Kidney (tissue), 14 donors: ENCODE data around the gene SECISBP2L. TPM values are rescaled to one million over a fixed set of nuclear protein-coding genes. Genes with fewer than 3 reads are reported as not detected.

Source experiments
- DNase-seq, 5 donors: peaks; one replicate each; pipeline ENCODE4 v3.0.0-alpha.2; 2013 to 2020
- FAIRE-seq: peaks from 2 replicates; lab custom pipeline; 2012; peaks lifted over from hg19 to GRCh38; lab: Jason Lieb, UNC
- H3K27ac ChIP-seq, 2 donors: one replicate each; pipeline ENCODE4 v1.7.0; 2013; ENCODE audit warnings: low read depth in 2 of 2, low read length in 2 of 2, inconsistent platforms in 1 of 2
- H3K27me3 ChIP-seq: one replicate; pipeline ENCODE4 v1.7.1; 2013; ENCODE audit warnings: low read length, inconsistent platforms; ENCODE audit not compliant: control insufficient read depth, insufficient read depth
- H3K36me3 ChIP-seq, 3 donors: one replicate each; pipeline versions ENCODE4 v1.7.0 to v1.7.1; 2013; ENCODE audit warnings: low read length in 3 of 3, control low read depth in 1 of 3, inconsistent platforms in 1 of 3; ENCODE audit not compliant: insufficient read depth in 3 of 3, control insufficient read depth in 2 of 3
- H3K4me1 ChIP-seq, 3 donors: one replicate each; pipeline versions ENCODE4 v1.7.0 to v1.7.1; 2013; ENCODE audit warnings: low read length in 3 of 3, inconsistent platforms in 1 of 3, low read depth in 1 of 3; ENCODE audit not compliant: control insufficient read depth in 2 of 3, insufficient read depth in 2 of 3
- H3K4me3 ChIP-seq, 3 donors: one replicate each; pipeline versions ENCODE4 v1.7.0 to v1.8.1; 2013; ENCODE audit warnings: low read length in 3 of 3, control low read depth in 1 of 3, inconsistent platforms in 1 of 3
- H3K9ac ChIP-seq, 3 donors: one replicate each; pipeline versions ENCODE4 v1.7.0 to v1.7.1; 2013; ENCODE audit warnings: low read length in 3 of 3, control low read depth in 1 of 3, inconsistent platforms in 1 of 3
- H3K9me3 ChIP-seq, 3 donors: one replicate each; pipeline versions ENCODE4 v1.7.0 to v1.7.1; 2013; ENCODE audit warnings: low read length in 3 of 3, control low read depth in 1 of 3, inconsistent platforms in 1 of 3; ENCODE audit not compliant: control insufficient read depth in 2 of 3, insufficient read depth in 1 of 3
- intact Hi-C: fragments of 100-400 bp; cut with DNase I; formaldehyde crosslinking; loops from one replicate; pipeline ENCODE4 v1.11.1; 2022
- polyA plus RNA-seq: library from polyadenylated mRNA; stranded (reverse); fragments of 350-450 nt; fragmentation: Illumina TruSeq; extraction: RNeasy Lipid Tissue Mini Kit (QIAGEN cat#74804); gene quantifications from one replicate; pipeline ENCODE4 v1.2.3, GENCODE V29; 2014; ENCODE audit warnings: low read depth, low replicate concordance; ENCODE audit not compliant: insufficient read depth
- total RNA-seq: library from RNA; stranded (reverse); fragmentation: NEBNext Ultra II Directional; extraction: Animal tissue kit (Norgen Biotek cat#: 25700); gene quantifications from one replicate; pipeline ENCODE4 v1.2.1, GENCODE V29; 2021
- TF ChIP-seq, protein P1 (sequence below): IDR thresholded peaks from 3 replicates; pipeline ENCODE4 v1.5.1; 2012; ENCODE audit warnings: mild to moderate bottlenecking, moderate library complexity, borderline replicate concordance; ENCODE audit not compliant: insufficient read depth; ENCODE audit errors: extremely low read depth
- donor health status: control.
- donor health status: control.
- donor health status: control.
- donor health status: control.
- donor health status: control.
- donor health status: DM: yes; HTN: yes; CAD: no.
- donor health status: Normal renal cell carcinoma (clear cell type).

Gene SECISBP2L
- total and polyA plus RNA-seq, 2 donors from 2014 or later = 10.2 to 67.0 TPM

DNA sequence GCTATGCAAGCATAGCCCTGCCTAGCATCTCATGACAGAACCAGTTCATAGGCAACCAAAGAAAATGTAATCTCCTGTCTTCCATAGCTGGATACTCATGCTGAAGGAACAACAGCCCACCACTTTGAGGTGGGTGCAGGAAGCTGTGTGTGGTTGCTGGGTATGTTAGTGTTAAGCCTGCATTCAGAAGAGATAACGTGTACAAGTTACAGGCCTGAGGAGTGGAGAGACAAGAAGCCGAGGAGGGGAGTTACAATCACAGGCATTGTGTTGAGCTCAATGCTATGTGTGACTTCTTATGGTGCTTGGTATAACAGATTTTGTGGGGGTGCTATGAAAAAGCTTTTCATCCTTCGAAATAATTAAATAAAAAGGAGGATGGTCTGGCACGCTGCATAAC, 42.8 kb upstream of the SECISBP2L start:
- no peak for DNase-seq
- Histone ChIP-seq H3K27ac (no peak overlapping the region), H3K4me3 (no peak overlapping the region), H3K9me3 (no peaks in the 10 kb centered on the region), H3K27me3 (no peaks in the 10 kb centered on the region), H3K9ac (no peak overlapping the region), H3K36me3 (no peaks in the 10 kb centered on the region), H3K4me1 (no peaks in the 10 kb centered on the region)
- no peak for FAIRE-seq
- intact Hi-C loops = no loop called here
- TF ChIP-seq, protein P1, sequence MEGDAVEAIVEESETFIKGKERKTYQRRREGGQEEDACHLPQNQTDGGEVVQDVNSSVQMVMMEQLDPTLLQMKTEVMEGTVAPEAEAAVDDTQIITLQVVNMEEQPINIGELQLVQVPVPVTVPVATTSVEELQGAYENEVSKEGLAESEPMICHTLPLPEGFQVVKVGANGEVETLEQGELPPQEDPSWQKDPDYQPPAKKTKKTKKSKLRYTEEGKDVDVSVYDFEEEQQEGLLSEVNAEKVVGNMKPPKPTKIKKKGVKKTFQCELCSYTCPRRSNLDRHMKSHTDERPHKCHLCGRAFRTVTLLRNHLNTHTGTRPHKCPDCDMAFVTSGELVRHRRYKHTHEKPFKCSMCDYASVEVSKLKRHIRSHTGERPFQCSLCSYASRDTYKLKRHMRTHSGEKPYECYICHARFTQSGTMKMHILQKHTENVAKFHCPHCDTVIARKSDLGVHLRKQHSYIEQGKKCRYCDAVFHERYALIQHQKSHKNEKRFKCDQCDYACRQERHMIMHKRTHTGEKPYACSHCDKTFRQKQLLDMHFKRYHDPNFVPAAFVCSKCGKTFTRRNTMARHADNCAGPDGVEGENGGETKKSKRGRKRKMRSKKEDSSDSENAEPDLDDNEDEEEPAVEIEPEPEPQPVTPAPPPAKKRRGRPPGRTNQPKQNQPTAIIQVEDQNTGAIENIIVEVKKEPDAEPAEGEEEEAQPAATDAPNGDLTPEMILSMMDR = no peak

DNA sequence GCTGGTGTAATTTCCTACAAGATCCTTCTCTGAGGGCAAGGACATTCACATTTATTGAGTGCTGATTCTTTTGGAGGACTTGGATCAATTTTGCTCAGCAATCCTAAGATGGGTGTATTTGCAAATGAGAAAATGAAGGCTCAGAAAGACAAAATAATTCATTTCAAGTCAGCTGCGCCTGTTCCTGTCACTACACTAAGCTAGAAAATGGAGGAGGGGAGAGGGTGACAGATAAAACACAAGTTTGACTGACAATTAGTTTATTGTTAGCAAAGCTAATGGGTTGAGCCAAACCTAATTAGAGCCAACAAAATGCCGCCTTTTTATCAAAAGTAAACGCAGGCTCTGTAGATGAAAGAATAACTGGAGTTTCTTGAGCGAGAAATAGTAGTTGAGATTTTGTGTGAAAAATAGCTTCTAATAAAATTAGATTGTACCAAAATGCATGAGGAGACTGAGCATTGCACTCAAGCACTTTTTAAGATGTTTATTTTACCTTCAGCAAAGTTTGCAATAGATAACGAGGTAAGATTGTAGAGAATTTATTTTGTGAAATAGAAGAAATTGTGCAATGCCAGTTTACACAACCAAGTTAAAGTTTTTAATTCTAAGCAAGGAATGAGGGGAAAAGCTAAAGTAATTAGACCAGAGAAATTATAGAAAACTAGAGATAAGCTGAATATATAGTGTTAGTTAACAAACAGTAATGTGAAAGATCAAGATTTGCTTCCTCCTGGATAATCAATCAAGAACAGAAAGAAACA, 39.6 kb upstream of the SECISBP2L start:
- Histone ChIP-seq H3K9ac (no peak overlapping the region), H3K4me1 (no peaks in the 10 kb centered on the region), H3K9me3 (no peaks in the 10 kb centered on the region), H3K4me3 (no peak overlapping the region), H3K27me3 (no peaks in the 10 kb centered on the region), H3K36me3 (no peaks in the 10 kb centered on the region), H3K27ac (no peak overlapping the region)
- DNase-seq = no peak
- TF ChIP-seq, protein P1 = no peak
- intact Hi-C loops = no loop called here
- no peak for FAIRE-seq

DNA sequence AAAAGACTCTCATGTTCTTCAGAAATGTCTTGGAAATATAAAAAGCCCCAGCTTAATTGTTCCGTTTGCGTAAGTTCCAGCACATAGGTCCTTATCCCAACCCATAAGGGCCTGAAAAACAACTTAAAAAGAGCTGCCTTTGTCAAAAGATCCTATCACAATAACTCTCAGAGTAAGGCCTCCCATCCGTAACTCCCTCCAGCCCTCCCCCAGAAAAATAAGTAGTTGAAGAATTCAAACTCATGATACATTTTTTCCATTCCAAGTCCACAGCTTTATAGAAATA, 38.0 kb upstream of the SECISBP2L start:
- H3K4me1 ChIP-seq = no peaks in the 10 kb centered on the region
- H3K27ac ChIP-seq = no peak overlapping the region
- intact Hi-C loops = no loop called here
- FAIRE-seq (no peak), DNase-seq (no peak)
- H3K9ac ChIP-seq = no peak overlapping the region
- H3K9me3 ChIP-seq = no peaks in the 10 kb centered on the region
- H3K36me3 ChIP-seq = no peaks in the 10 kb centered on the region
- TF ChIP-seq, protein P1 = no peak
- no peaks in the 10 kb centered on the region for H3K27me3 ChIP-seq
- H3K4me3 ChIP-seq = no peak overlapping the region
